B cell (primary cell): ENCODE results near the gene PTCRA. TPM values are rescaled to one million over a fixed set of nuclear protein-coding genes. Genes with fewer than 3 reads are reported as not detected.
A peak's percentile ranks its signal among the peaks of the same experiment; 100 is the strongest.

ENCODE experiments used
- ATAC-seq: fragments of 200-7000 bp; cut with Tn5 transposase; one replicate; pipeline ENCODE4 v1.10.0; 2021; ENCODE audit warnings: low read depth, mild to moderate bottlenecking, moderate number of reproducible peaks, moderate library complexity
- CTCF ChIA-PET: fragments of 350-600 bp; sonication (Branson Sonifier 250); formaldehyde crosslinking; loops from one replicate; lab custom pipeline; 2021; ENCODE audit warnings: antibody characterized with exemption, inconsistent platforms; lab: Charles Lee
- POLR2A ChIA-PET: fragments of 350-600 bp; sonication (Branson Sonifier 250); formaldehyde crosslinking; loops from one replicate; lab custom pipeline; 2021; ENCODE audit warnings: antibody characterized with exemption; lab: Charles Lee
- DNase-seq: peaks from one replicate; pipeline ENCODE4 v3.0.0; 2013
- H2AFZ ChIP-seq: 2 replicates; pipeline ENCODE4 v1.6.1; 2012; ENCODE audit warnings: mild to moderate bottlenecking, low read depth, low read length; ENCODE audit not compliant: insufficient read depth, poor library complexity, severe bottlenecking
- H3K27ac ChIP-seq, 2 donors: 1 replicate in 1 of 2; 2 replicates in 1 of 2; pipeline ENCODE4 v1.5.1; 2012 to 2013; ENCODE audit warnings: low read length in 2 of 2, mild to moderate bottlenecking in 2 of 2, moderate library complexity in 1 of 2
- H3K27me3 ChIP-seq, 4 experiments: fragments of 200-600 bp in 1 of 4; sonication (generic) in 1 of 4; replicated peaks in 1 of 4; 1 replicate in 2 of 4; 2 replicates in 2 of 4; pipeline versions ENCODE4 v1.6.1 to v1.7.0; 2013 to 2016; ENCODE audit warnings: low read length in 3 of 4, mild to moderate bottlenecking in 2 of 4, mixed read lengths in 1 of 4, moderate library complexity in 1 of 4; ENCODE audit not compliant: insufficient read depth in 4 of 4, control insufficient read depth in 3 of 4; ENCODE audit errors: control extremely low read depth in 1 of 4
- H3K36me3 ChIP-seq, 2 experiments: replicated peaks in 1 of 2; 1 replicate in 1 of 2; 2 replicates in 1 of 2; pipeline versions ENCODE4 v1.6.1 to v1.7.1; 2013; ENCODE audit warnings: low read length in 1 of 2; ENCODE audit not compliant: insufficient read depth in 2 of 2, control insufficient read depth in 1 of 2; ENCODE audit errors: control extremely low read depth in 1 of 2, extremely low read depth in 1 of 2
- H3K4me1 ChIP-seq, 2 donors: fragments of 200-600 bp in 1 of 2; sonication (generic) in 1 of 2; 1 replicate in 1 of 2; 2 replicates in 1 of 2; pipeline versions ENCODE4 v1.5.1 to v1.6.1; 2013 to 2017; ENCODE audit warnings: low read length in 2 of 2; ENCODE audit not compliant: control insufficient read depth in 2 of 2, insufficient read depth in 2 of 2
- H3K4me2 ChIP-seq: replicated peaks from 2 replicates; pipeline ENCODE3; 2012; ENCODE audit warnings: mild to moderate bottlenecking, low read depth, low read length; ENCODE audit not compliant: poor library complexity, severe bottlenecking
- H3K4me3 ChIP-seq, 5 experiments: fragments of 200-600 bp in 1 of 5; sonication (generic) in 1 of 5; 1 replicate in 3 of 5; 2 replicates in 2 of 5; pipeline versions ENCODE4 v1.5.1 to v1.7.0; 2011 to 2016; ENCODE audit warnings: low read length in 4 of 5, mild to moderate bottlenecking in 4 of 5, low read depth in 2 of 5, control low read depth in 1 of 5, moderate library complexity in 1 of 5; ENCODE audit not compliant: insufficient read depth in 1 of 5; ENCODE audit errors: control extremely low read depth in 1 of 5, extremely low read depth in 1 of 5
- H3K79me2 ChIP-seq: fragments of 200-600 bp; sonication (generic); one replicate; pipeline ENCODE4 v1.6.0; 2016; ENCODE audit warnings: low read length; ENCODE audit not compliant: control insufficient read depth, insufficient read depth
- H3K9ac ChIP-seq: fragments of 200-600 bp; sonication (generic); 2 replicates; pipeline ENCODE4 v1.6.1; 2017; ENCODE audit warnings: mild to moderate bottlenecking, low read length, moderate library complexity
- H3K9me3 ChIP-seq, 3 donors: one replicate each; pipeline versions ENCODE4 v1.6.1 to v1.7.1; 2013; ENCODE audit warnings: low read length in 2 of 3; ENCODE audit not compliant: control insufficient read depth in 2 of 3, insufficient read depth in 1 of 3; ENCODE audit errors: control extremely low read depth in 1 of 3
- H4K20me1 ChIP-seq: 2 replicates; pipeline ENCODE4 v1.6.0; 2012; ENCODE audit warnings: mild to moderate bottlenecking, low read length; ENCODE audit not compliant: insufficient read depth, control insufficient read depth, poor library complexity, severe bottlenecking
- H3K27ac Mint-ChIP-seq: one replicate; pipeline ENCODE4 v1.8.0; 2021; ENCODE audit warnings: mixed read lengths
- H3K27me3 Mint-ChIP-seq: one replicate; pipeline ENCODE4 v1.8.0; 2021; ENCODE audit warnings: mixed read lengths
- H3K4me1 Mint-ChIP-seq: one replicate; pipeline ENCODE4 v1.8.0; 2021; ENCODE audit warnings: mixed read lengths
- H3K4me3 Mint-ChIP-seq: one replicate; pipeline ENCODE4 v1.8.0; 2021; ENCODE audit warnings: mixed read lengths
- H3K9me3 Mint-ChIP-seq: one replicate; pipeline ENCODE4 v1.8.0; 2022; ENCODE audit warnings: mixed read lengths; ENCODE audit not compliant: insufficient read depth
- CTCF ChIP-seq: fragments of 200-600 bp; IDR thresholded peaks from one replicate; pipeline ENCODE4 v1.8.0; 2022; ENCODE audit warnings: antibody characterized with exemption, mild to moderate bottlenecking
- EZH2 ChIP-seq: IDR thresholded peaks from 2 replicates; pipeline ENCODE4 v1.6.1; 2012; ENCODE audit warnings: borderline replicate concordance, low read depth, mild to moderate bottlenecking, moderate library complexity, low read length; ENCODE audit not compliant: insufficient read depth, poor library complexity, severe bottlenecking
- WGBS: methylation state at CpG from one replicate; pipeline ENCODE4 v1.1.5; 2013; ENCODE audit warnings: missing lambda C conversion rate; ENCODE audit not compliant: insufficient coverage; 5-methylcytosine and 5-hydroxymethylcytosine counted together
- intact Hi-C: fragments of 100-400 bp; cut with micrococcal nuclease; formaldehyde crosslinking; loops from one replicate; pipeline ENCODE4 v1.10.0; 2022
- polyA plus RNA-seq: library from polyadenylated mRNA; depleted of rRNA; stranded (reverse); fragments of >200 nt; gene quantifications from 2 replicates; pipeline ENCODE4 v1.2.3, GENCODE V29; 2012
- total RNA-seq, 2 donors: library from RNA; stranded (reverse); fragments of 120-200 nt in 1 of 2; gene quantifications; 1 replicate in 1 of 2; 2 replicates in 1 of 2; pipeline versions ENCODE4 v1.2.3 to v1.2.4, GENCODE V29; 2013 to 2022

Gene PTCRA
- total and polyA plus RNA-seq, 2 donors (not counting 1 experiment from before 2014, with no cell fraction given): not detected

DNA sequence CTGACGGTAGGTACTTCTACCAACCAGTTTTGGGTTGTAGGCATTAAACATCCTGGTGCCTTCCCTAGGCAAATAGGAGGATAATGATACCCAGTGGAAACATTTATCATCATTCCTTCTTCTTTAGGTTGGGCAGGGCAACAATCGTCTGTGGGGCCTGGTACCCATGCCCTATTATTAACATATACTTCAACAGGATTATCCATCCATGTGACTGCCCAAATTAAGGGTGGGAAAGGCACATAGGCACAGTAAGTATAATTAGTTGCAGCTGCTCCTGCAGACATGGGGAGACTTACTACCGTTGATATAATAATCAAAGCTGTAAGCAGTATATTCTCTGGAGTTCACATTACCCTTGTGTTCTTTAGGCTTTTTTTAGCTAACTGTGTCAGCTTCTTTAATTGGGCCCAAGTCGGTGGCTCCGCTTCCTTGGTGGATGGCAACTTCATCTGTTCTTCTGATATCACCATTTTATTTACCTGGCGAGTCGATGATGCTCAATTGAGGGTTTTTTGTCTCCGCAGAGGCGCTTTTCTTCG lies 19.6 kb upstream of the PTCRA start:
- H3K4me2 ChIP-seq: no peak overlapping the region
- WGBS: 80% methylated on average over 2 of the region's 10 CpGs
- ATAC-seq: no peak
- Mint-ChIP-seq H3K9me3 (no peaks in the 10 kb centered on the region), H3K27ac (no peak overlapping the region), H3K27me3 (no peaks in the 10 kb centered on the region), H3K4me3 (no peak overlapping the region), H3K4me1 (peaks cover 23% of the 10 kb centered on the region)
- no peaks in the 10 kb centered on the region for H3K36me3 ChIP-seq
- DNase-seq: no peak
- no peak overlapping the region for H3K27ac ChIP-seq
- H3K4me1 ChIP-seq: peaks cover 17 to 24% of the 10 kb centered on the region in 2 donors
- no peak overlapping the region for H3K4me3 ChIP-seq
- no peak overlapping the region for H2AFZ ChIP-seq
- H3K79me2 ChIP-seq: no peaks in the 10 kb centered on the region
- H4K20me1 ChIP-seq: no peaks in the 10 kb centered on the region
- no peak overlapping the region for H3K9ac ChIP-seq
- CTCF ChIA-PET: interaction anchor here (1.2 to 2.8 kb wide), 6 partner anchors 17 to 385 kb away, joined by 3 to 11 read pairs (median 4); partner anchors contain the start of gene RPL7L1
- no peak for TF ChIP-seq EZH2
- no peak for TF ChIP-seq CTCF
- H3K27me3 ChIP-seq: no peaks in the 10 kb centered on the region
- POLR2A ChIA-PET: interaction anchor here (0.5 to 0.6 kb wide), 2 partner anchors 43 to 49 kb away, joined by 3 to 4 read pairs; no protein-coding TSS in a partner anchor
- no peaks in the 10 kb centered on the region for H3K9me3 ChIP-seq
- intact Hi-C loops: no loop called here

GRCh38 chr6:42898891-42899361 lies 16.9 kb upstream of the PTCRA start:
- WGBS: 1% methylated on average over 9 of the region's 10 CpGs
- H2AFZ ChIP-seq: peak overlapping the region; percentile 3
- H3K27me3 Mint-ChIP-seq: no peaks in the 10 kb centered on the region
- intact Hi-C loops: loop anchor here (1.0 kb wide), 4 partner anchors 9 to 238 kb away; partner anchors contain the start of gene RPL7L1
- peaks cover 17% of the 10 kb centered on the region for H3K4me1 Mint-ChIP-seq
- no peak for ATAC-seq
- CTCF ChIA-PET: interaction anchor here (0.9 to 4.7 kb wide), 6 partner anchors 9 to 245 kb away, joined by 3 to 68 read pairs (median 6); partner anchors contain the start of gene RPL7L1
- H3K4me1 ChIP-seq: peaks cover 9 to 13% of the 10 kb centered on the region in 2 donors
- no peak overlapping the region for H3K27ac ChIP-seq
- H3K36me3 ChIP-seq: no peaks in the 10 kb centered on the region
- no peaks in the 10 kb centered on the region for H3K79me2 ChIP-seq
- peak; percentile 83 for DNase-seq
- H3K9me3 ChIP-seq: no peaks in the 10 kb centered on the region
- no peaks in the 10 kb centered on the region for H4K20me1 ChIP-seq
- no peak overlapping the region for H3K27ac Mint-ChIP-seq
- H3K9ac ChIP-seq: no peak overlapping the region
- no peak overlapping the region for H3K4me3 Mint-ChIP-seq
- no peaks in the 10 kb centered on the region for H3K9me3 Mint-ChIP-seq
- POLR2A ChIA-PET: no interaction called here
- H3K4me3 ChIP-seq: no peak overlapping the region
- no peak overlapping the region for H3K4me2 ChIP-seq
- no peaks in the 10 kb centered on the region for H3K27me3 ChIP-seq
- TF ChIP-seq CTCF (peak; percentile 90), EZH2 (no peak)
